Midbrain (tissue), 1 donor: ENCODE data around the gene CDH13.

Source experiments
- DNase-seq: peaks from one replicate; lab custom pipeline; 2025; lab: John Stamatoyannopoulos, UW

Gene CDH13

DNA sequence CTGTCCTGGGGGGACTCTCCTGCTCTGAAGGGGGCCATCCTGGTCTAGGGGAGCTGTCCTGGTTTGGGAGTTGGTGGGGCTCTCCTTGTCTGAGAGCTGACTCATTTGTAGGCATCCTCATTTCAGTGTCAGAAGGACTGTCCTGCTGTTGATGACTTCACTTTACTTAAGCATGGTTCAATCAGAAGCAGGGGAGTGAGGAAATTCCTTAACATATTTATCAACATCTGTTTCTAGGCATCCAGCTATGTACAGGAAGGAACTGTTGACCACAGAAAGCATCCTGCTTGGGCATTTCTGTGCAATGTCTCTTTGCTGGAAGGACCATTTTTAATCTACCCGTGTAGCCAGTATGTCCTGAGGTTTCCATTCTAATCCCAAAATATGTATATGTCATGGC is 678.3 kb downstream of the CDH13 start:
- DNase-seq = no peak

- no peak for DNase-seq
Measured at GRCh38 chr16:83306961-83307593, 680.3 kb downstream of the CDH13 start.

GRCh38 chr16:83307594-83307992 is 680.8 kb downstream of the CDH13 start:
- DNase-seq = no peak

- DNase-seq = no peak
Measured at GRCh38 chr16:83308414-83308813, 681.6 kb downstream of the CDH13 start.

- DNase-seq = no peak
Measured at GRCh38 chr16:83310816-83311215, 684.0 kb downstream of the CDH13 start.

- DNase-seq = no peak
Measured at GRCh38 chr16:83312015-83312717, 685.4 kb downstream of the CDH13 start.

- no peak for DNase-seq
Measured at GRCh38 chr16:83312718-83313245, 686.0 kb downstream of the CDH13 start.

- no peak for DNase-seq
Measured at GRCh38 chr16:83315271-83315670, 688.5 kb downstream of the CDH13 start.

DNA sequence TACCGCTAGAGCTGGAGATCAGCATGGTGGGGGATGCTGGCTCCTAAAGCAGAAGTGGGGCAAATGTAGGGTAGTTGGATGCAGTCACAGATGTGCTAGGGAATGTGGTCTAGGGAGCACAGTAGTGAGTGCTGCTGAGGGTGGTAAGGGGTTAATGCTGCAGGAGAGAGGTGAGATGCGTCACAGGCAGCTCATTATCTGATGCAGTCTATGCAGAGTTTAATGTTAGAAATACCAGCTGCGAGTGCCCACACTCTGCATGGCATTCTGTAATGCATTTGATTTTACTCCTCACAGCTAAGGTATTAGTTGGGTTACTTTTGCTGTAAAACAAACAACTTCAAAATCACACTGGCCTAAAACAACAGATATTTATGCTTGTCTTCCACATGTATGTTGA is 689.7 kb downstream of the CDH13 start:
- DNase-seq = no peak

DNA sequence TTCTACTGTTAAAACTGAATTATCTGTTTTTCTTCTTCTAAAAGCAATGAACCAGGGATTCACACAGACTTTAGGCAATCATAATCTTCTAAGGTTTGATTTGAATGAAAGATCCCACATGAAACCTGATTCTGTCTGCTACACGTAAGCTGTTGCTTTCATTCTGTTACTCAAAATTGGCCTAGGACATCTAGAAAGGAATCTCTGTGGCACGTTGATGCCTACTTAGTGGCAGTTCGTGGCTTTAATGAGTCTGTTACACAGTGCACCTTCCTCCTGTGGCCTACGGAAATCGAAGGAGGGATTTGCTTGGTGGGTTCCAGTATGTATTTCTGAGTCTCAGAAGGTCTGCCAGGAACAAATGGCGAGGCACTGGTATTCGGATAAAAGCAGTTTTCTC is 691.6 kb downstream of the CDH13 start:
- no peak for DNase-seq

DNA sequence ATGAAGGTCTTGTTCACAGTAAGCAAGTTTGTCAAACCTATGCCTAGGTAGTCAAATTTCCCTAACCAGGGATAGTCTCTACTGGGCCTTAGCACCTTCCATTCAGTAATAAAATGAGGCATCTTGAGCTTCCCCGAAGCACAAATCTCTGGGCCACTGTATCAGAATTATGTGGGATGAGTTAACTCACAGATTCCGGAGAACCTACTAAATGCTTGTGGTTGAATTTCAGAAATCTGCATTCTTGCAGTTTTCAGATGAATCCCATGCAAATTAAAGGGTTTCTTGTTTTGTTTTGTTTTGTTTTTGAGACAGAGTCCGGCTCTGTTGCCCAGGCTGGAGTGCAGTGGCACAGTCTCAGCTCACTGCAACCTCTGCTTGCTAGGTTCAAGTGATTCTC is 702.2 kb downstream of the CDH13 start:
- no peak for DNase-seq

DNA sequence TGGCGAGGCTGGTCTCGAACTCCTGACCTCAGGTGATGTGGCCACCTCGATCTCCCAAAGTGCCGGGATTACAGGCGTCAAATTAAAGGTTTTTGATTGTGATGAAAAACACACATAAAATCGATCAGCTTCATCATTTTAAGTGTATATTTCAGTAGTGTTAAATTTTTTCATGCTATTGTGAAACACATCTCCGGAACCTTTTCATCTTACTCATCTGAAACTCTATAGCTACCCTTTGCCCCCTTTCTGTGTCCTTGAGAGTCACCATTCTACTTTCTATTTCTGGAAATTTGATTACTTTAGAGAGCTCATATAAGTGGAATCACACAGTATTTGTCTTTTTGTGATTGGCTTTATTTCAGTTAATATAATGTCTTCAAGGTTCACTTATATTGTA is 702.7 kb downstream of the CDH13 start:
- DNase-seq = no peak

DNA sequence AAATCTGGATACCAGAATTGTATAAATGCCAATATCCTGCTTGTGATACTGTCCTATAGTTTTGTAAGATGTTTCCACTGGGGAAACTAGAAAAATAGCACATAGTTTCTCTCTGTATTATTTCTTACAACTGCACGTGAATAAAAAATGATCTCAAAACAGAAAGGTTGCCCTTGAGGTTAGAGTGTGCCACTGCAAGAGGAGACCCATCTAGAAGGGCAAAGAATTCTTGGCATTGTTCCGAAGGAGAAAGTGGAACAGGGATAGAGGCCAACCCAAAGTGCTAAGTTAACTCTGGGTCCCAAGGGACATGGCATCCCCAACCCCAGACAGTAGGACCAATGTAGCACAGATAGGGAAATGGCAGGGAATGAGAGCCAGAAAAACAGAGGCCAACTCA is 703.5 kb downstream of the CDH13 start:
- no peak for DNase-seq

DNA sequence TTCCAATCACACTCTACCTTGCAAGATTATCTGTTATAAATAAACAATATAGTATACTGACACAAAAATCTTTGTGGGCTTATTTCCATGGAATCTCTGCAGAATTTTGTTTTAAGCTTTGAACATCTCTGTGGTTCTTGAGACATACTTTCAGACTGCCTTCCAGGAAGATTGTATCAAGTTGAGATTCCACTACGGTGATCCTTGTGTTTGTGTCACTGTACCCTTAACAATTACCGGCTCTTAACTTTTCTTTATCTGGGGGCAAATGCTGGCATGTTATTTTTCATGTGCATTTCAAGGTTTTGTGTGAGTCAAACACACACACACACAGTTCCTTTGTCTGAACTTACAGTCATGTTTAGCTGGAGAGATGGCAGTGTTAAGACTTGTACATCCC is 708.3 kb downstream of the CDH13 start:
- DNase-seq = no peak

DNA sequence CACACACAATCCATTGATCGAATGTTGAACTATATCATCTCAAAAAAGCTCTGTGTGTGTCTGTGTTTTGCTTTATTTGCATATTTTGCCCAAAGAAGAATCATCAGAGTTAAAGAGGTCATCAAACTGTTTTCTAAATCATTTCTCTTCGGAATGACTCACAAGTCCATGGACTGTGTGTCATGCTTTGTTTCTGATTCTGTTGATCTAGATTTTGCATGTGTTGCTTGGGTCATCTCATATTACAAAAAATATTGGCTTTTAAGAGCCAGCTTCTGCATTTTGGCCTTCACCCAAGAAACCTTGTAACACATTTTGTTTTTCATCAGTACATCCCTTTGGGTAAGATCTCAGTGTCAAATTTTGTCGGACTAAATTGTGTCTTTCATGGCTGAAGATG is 709.8 kb downstream of the CDH13 start:
- no peak for DNase-seq

DNA sequence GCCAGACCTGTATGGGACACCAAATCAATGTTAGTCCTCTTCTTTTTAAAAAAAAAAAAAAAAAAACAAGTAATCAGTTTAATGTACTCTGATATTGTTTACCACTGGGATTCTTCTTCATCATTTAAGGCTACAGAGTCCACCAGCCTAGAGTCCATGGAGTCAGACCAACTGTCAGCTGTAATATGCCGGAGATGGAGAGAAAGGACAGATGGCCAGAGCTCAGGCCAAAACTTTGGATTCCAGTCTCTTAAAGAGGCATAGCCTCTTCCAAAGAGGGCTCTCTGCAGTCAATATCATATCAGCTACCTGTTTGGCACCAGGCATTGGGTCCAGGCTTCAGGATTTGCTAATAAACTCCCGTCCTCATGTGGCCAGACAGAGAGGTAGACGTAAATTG is 711.4 kb downstream of the CDH13 start:
- DNase-seq = no peak

- no peak for DNase-seq
Measured at GRCh38 chr16:83338941-83339340, 712.2 kb downstream of the CDH13 start.

GRCh38 chr16:83343935-83344366 is 717.2 kb downstream of the CDH13 start:
- no peak for DNase-seq

- DNase-seq = no peak
Measured at GRCh38 chr16:83345846-83346640, 719.3 kb downstream of the CDH13 start.

GRCh38 chr16:83348991-83349390 is 722.2 kb downstream of the CDH13 start:
- no peak for DNase-seq

DNA sequence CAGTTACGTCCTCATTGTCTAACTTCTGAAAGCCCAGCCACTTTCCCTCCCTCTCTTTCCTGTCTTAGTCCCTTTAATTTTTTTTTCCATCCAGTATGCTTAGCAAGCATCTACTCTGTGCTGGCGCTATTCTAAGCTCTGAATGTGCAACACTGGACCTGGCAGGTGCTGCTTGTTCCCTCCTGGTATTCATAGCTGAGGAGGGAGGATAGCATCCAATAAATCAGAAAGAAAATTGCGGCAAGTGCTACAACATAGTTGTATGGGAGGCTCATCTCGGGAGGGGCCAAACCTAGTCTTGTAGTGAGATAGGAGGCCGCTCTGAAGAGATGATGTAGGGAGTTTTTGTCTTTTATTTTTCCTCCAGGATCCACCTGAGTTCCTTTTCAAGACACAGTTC is 723.7 kb downstream of the CDH13 start:
- DNase-seq = no peak

DNA sequence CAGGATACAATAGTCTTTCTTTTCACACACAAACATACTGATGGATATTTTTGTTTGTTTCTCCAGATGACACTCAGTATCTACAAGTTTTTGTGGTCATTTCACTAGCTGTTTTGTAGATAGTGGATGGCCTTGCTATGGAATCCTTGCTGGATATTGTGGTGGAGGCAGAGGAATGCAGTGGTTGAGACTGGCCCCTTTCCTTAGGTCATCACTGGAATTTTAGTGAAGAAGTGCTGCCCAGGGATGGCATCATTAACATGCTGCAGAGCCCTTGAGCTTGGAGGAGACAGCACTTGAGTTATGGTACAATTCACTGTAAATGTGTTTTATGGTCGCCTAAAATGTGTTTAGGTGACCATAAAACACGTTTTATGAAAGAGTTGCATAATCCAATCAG is 725.1 kb downstream of the CDH13 start:
- no peak for DNase-seq

GRCh38 chr16:83353241-83353640 is 726.5 kb downstream of the CDH13 start:
- DNase-seq = no peak
